ENCODE results near the gene EP300.

- no peak for TF ChIP-seq CTCF (IDR thresholded peaks at IDR 0.05)
- no peak for TF ChIP-seq POLR2A (IDR thresholded peaks at IDR 0.05)
These were observed 17.9 kb upstream of the EP300 start for GRCh38 chr22:41074466-41074865.

Data from testis (tissue), 2 donors.